GM03348 (cell line): ENCODE measurements around the gene NXT1.

Source experiments
- DNase-seq: peaks from one replicate; pipeline ENCODE4 v3.0.0; 2012; ENCODE audit warnings: low spot score

NXT1 gene

DNA sequence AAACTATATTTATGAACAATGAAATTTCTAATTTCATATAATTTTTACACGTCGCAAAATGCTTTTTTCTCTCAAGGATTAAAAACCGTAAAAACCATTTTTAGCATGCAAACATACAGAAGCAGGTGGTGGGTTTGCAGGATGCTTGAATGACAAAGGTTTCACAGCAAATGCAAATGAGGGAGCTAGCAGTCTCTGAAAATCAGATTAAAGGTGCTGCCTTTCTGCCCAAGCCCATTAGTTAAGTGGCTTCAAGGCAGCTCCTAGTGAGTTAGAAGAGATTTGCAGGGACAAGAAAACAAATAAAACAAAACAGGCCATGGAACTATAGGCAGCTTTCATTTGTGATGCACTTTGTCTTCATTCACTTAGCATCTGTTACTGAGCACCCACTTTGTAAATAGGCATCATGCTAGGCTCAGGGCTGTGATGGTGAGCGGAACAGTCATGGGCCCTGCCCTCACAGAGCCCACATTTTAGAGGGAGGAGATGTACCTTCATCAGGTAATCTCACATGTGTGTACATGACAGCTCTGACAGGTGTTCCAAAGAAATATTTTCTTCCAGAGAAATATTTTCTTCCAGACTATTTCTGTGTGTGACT is 41.2 kb downstream of the NXT1 start:
- DNase-seq: no peak

DNA sequence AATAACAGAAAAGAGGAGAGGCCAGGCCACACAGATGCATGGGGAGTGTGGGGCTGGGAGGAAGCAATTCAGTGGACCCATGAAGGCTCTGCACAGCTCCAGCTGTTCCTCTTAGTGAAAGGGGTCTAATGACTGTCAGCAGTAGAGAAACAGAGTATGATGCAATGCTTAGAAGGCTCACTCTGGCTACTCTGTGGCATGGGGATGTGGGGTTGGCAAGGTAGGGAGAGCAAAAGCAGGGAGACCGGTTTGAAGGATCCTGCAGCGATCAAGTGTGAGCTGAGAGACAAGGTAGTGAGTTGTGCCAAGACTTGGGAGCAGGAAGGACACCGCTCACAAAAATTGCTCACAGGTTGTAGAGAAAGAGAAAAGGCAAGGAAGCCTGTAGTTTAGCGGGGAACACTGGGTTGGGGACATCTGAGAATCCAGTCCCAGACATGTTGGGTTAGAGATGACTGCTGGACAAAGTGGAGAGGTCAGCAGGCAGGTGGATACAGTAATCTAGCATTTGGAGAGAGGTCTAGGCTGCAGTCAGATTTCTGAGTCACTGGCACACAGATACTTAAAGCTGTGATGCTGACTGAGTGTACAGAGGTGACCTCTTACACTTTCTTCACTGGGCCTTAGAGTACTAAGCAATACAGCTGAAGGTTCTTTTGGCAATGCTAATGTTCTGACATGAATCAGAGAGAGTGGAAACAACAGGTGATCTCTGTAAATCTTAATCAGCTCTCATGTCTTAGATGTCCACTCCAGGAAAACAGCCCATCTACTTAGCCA is 43.6 kb downstream of the NXT1 start:
- no peak for DNase-seq

DNA sequence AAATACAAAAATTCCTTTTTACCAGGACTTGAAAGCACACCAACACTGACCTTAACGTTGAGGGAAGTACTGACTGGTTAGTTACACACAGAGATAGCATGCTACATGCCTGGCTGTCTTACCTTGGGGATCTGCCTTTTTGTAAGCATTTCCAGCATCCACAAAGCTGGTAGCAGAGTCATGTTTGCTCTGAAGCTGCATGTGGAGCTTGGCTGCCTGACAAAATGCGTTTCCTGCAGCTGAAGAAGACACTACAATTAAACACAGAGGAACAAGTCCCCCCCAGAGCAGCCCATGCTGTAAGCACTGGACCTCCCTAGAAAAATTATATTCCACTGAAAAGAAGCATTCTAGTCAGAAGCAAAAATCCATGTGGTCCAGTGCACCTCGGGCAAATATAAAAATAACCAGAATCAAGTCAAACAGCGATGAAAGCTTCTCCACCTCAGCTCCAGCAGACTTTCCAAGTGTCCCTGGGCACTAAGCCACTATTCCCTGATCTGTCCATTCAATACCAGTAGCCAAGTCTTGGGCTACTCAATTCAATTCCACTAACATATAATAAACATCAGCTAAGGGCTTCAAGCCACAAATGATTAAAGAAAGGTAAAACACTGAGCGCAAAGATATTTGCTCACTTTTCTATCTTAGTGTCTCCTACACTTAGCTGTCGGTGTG is 46.5 kb downstream of the NXT1 start:
- DNase-seq: no peak

DNA sequence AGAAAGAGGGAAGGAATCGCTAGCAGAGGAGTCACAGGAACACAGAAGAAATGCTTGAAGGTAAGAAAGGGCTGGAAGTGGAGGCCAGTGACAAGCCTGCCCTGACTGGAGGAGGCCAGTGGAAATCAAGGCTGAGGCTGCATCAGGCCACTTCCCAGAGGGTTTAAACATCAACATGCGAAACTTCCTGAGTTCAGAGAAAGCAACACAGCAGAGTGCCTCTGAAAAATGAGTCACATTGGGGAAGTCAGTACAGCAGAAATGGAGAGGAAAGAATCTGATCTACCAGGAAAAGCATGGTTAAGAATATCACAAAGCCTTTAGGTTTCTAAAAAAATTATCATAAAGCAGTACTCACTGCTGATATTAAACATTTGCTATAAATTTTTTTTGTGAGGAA is 47.4 kb downstream of the NXT1 start:
- peak; percentile 27 for DNase-seq

DNA sequence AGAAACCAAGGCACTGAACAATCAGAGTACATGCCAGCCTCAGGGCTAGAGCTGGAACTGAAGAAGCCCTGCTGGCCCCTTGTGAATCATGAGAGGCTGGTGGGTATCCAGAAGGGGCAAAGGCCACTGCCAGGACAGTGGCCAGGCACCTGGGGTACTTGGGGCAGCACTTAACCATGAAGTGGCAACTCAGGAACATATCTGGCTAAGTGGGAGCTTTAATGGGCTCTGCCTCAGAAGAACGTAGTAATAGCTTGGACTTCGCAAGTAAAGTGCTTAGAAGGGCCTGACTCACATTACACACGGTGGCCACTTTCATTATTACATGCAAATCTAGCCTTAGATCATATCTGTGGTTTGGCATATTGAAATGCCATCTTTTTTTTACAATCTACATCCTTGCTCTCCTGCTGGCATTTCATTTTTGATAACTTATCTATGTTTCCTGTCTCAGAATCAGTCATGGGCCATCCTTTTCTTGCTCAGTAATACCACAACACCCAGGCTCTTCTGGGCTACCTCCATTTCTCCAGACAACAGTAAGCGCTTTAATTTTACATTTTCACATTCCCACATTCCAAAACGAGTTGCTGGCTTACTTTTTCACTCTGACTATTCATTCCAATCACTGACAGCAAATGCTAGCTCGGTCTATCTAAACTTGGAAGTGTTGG is 49.1 kb downstream of the NXT1 start:
- peak; percentile 65 for DNase-seq

DNA sequence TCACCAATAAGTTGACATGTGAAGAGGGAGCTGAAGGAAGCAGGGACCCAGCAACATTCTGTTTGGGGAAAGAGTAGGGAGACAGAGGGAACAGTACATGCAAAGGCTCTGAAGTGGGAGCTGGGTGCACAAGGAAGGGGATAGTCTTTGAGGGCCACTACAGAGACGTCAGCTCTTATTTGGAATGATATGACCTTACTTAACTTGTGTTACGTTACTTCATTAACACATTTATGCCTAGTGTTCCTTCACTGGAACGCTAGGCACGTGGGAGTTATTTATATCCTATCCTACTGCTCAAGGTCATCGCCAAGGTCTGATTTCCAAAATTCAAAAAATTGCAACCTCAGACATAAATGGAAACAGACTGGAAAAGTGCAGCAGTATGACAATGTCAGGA is 50.5 kb downstream of the NXT1 start:
- DNase-seq: no peak

DNA sequence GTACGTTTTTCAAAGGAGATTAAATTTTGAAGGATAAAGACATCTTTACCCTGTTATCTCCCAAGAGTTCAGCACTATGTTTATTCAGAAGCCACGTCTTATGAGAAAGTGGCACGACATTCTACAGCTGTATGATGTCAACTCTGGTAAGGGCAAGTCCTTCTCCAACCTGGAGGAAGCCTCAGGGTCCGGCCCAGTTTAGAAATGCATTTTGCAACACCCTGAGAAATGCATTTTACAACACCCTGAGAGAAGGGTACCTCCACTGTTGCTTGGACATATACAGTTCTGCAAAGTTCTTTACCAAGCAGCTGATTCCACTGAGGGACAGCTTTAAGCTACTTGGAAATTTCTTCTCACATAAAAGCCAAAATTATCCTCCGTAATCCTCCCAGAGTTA is 53.2 kb downstream of the NXT1 start:
- no peak for DNase-seq

DNA sequence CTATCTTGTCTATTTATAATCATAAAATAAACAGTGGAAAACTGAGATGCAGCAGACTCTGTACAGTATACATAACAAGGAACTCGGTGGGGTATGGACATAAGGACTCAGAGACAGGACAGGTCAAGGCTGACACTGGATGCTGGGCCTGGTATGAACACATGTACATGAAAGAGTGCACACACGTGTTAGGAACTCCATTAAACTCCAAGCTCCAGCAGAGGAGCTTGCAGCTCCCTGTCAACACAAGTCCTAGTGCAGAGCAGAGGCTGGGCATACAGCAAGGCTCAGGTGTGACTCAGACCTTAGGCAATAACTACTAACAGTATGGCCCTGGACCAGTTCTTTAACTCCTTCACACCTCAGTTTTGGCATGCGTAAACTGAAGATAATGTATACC is 53.6 kb downstream of the NXT1 start:
- DNase-seq: no peak
